Raji (cell line): ENCODE results near the gene EVA1C.

ENCODE experiments used
- POLR2A ChIP-seq: IDR thresholded peaks from 2 replicates; pipeline ENCODE4 v1.6.1; 2011; ENCODE audit warnings: low read depth, low read length, control low read depth; ENCODE audit not compliant: insufficient read depth

The EVA1C gene

GRCh38 chr21:32442566-32443318 is 30.2 kb downstream of the EVA1C start:
- no peak for TF ChIP-seq POLR2A

GRCh38 chr21:32445101-32445500 is 32.6 kb downstream of the EVA1C start:
- TF ChIP-seq POLR2A = no peak

GRCh38 chr21:32447224-32447623 is 34.7 kb downstream of the EVA1C start:
- no peak for TF ChIP-seq POLR2A

- no peak for TF ChIP-seq POLR2A
Measured at GRCh38 chr21:32448803-32449594, 36.5 kb downstream of the EVA1C start.

GRCh38 chr21:32452641-32453040 is 40.1 kb downstream of the EVA1C start:
- no peak for TF ChIP-seq POLR2A

GRCh38 chr21:32455548-32455947 is 43.0 kb downstream of the EVA1C start:
- no peak for TF ChIP-seq POLR2A

- TF ChIP-seq POLR2A = no peak
Measured at GRCh38 chr21:32456497-32456918, 44.0 kb downstream of the EVA1C start.

GRCh38 chr21:32457360-32457840 is 44.9 kb downstream of the EVA1C start:
- TF ChIP-seq POLR2A = no peak

GRCh38 chr21:32457962-32458361 is 45.5 kb downstream of the EVA1C start:
- no peak for TF ChIP-seq POLR2A

- no peak for TF ChIP-seq POLR2A
Measured at GRCh38 chr21:32459972-32460371, 47.5 kb downstream of the EVA1C start.

- TF ChIP-seq POLR2A = no peak
Measured at GRCh38 chr21:32461503-32461902, 49.0 kb downstream of the EVA1C start.

GRCh38 chr21:32463367-32463766 is 50.9 kb downstream of the EVA1C start:
- TF ChIP-seq POLR2A = no peak

- no peak for TF ChIP-seq POLR2A
Measured at GRCh38 chr21:32463889-32464300, 51.4 kb downstream of the EVA1C start.

GRCh38 chr21:32467291-32467690 is 54.8 kb downstream of the EVA1C start:
- TF ChIP-seq POLR2A = no peak

GRCh38 chr21:32468681-32469111 is 56.2 kb downstream of the EVA1C start:
- no peak for TF ChIP-seq POLR2A

- no peak for TF ChIP-seq POLR2A
Measured at GRCh38 chr21:32469628-32470027, 57.1 kb downstream of the EVA1C start.

- TF ChIP-seq POLR2A = no peak
Measured at GRCh38 chr21:32470206-32470605, 57.7 kb downstream of the EVA1C start.
